Right hindlimb (tissue), 1 donor: Measurements from ENCODE around the gene AP2B1.
"Not testable (repeated sequence)": the region's sequence is repeated elsewhere in the genome, so short reads cannot be mapped to it uniquely, and the experiment has no call there.

ENCODE experiments used
- DNase-seq: peaks from one replicate; pipeline ENCODE4 v3.0.0-alpha.2; 2018

AP2B1 gene

DNA sequence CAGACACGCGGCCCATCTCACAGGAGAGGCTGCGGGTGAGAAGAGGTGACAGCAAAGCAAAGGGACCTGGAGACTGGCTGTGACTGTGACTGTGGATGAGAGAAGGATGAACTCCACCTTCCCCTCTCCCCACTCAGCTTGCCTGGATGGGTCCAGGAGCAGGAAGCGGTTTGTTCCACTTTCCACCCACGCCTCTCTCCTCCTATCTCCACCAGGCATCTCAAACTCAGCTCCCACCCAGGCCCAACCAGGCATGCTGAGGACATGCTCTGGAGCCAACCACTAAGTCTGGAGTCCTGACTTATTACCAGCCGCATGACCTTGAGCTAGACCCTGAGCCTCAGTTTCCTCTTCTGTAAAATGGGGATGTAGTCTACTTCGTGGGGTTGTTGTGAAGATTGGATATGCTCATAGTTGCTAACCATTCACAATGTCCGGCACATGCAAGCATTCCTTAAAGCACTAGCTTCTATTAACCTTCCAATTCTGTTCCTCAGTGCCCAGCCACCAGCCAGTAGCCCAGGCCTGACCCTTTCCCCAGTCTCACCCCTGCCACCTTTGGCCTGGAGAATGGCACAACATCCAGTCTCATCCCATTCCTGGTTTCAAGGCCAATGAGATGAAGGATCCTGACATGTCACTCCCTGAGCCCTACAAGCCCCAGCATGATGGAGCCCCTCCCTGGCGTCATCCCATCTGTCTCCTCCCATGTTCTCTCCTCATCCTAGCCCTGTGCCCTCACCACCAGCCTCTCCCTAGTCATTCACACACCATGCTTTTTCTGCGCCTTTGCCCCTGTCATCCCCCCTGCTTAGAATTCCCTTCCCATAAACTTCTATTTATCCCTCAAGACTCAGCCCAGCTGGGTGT lies 163.6 kb downstream of the AP2B1 start:
- DNase-seq: no peak

- not testable (repeated sequence) for DNase-seq
Observed at GRCh38 chr17:35751541-35751940, 164.4 kb downstream of the AP2B1 start.

- DNase-seq: no peak
Observed at GRCh38 chr17:35752471-35752870, 165.3 kb downstream of the AP2B1 start.

- DNase-seq: no peak
Observed at GRCh38 chr17:35752945-35753764, 166.0 kb downstream of the AP2B1 start, which contains the start of gene GAS2L2. Gene GAS2L2, minus strand, starts transcription at chr17:35753239. Its CDS starts 389 bp downstream, at chr17:35752850.

- DNase-seq: no peak
Observed at GRCh38 chr17:35757243-35757642, 170.1 kb downstream of the AP2B1 start.

- no peak for DNase-seq
Observed at GRCh38 chr17:35760587-35760986, 173.5 kb downstream of the AP2B1 start, which contains the start of gene C17orf50. Gene C17orf50, plus strand, starts transcription at chr17:35760887. Its CDS starts 55 bp downstream, at chr17:35760942.

DNA sequence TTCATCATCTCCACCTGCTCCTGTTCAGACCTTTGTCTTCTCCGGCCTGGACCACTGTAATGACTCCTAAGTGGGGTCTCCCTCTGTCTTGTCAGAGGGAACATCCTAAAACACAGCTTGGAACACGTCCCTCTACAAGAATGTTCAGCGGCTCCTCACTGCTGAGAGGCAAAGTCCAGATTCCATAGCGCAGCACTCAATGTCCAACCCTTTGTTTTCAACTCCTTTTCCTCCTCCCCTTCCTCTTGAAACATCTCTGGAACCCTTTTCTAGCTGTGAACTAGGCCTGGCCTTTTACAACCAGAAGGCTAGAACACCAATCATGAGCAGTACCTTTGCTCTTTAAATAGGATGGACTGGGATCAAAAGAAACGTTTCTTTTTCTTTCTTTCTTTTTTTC lies 174.5 kb downstream of the AP2B1 start:
- no peak for DNase-seq

DNA sequence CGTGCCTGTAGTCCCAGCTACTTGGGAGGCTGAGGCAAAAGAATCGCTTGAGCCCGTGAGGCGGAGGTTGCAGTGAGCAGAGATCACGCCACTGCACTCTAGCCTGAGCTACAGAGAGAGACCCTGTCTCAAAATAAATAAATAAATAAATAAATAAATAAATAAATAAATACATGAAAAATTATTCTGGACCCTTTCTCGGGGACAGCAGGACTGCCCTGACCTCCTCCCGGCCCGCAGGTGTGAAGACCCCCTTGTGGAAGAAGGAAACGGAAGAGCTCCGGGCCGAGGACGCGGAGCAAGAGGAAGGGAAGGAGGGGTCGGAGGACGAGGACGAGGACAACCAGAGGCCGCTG lies 176.6 kb downstream of the AP2B1 start:
- no peak for DNase-seq

GRCh38 chr17:35764123-35764991 lies 177.2 kb downstream of the AP2B1 start:
- peak; percentile 90 for DNase-seq

GRCh38 chr17:35765086-35765710 lies 178.1 kb downstream of the AP2B1 start:
- DNase-seq: no peak

- no peak for DNase-seq
Observed at GRCh38 chr17:35765756-35766488, 178.8 kb downstream of the AP2B1 start.

- no peak for DNase-seq
Observed at GRCh38 chr17:35766489-35766877, 179.4 kb downstream of the AP2B1 start.

GRCh38 chr17:35766903-35767510 lies 179.9 kb downstream of the AP2B1 start:
- no peak for DNase-seq

- DNase-seq: no peak
Observed at GRCh38 chr17:35768797-35769196, 181.7 kb downstream of the AP2B1 start.

GRCh38 chr17:35769895-35770486 lies 182.9 kb downstream of the AP2B1 start:
- DNase-seq: no peak

- DNase-seq: no peak
Observed at GRCh38 chr17:35773129-35773528, 186.0 kb downstream of the AP2B1 start.

DNA sequence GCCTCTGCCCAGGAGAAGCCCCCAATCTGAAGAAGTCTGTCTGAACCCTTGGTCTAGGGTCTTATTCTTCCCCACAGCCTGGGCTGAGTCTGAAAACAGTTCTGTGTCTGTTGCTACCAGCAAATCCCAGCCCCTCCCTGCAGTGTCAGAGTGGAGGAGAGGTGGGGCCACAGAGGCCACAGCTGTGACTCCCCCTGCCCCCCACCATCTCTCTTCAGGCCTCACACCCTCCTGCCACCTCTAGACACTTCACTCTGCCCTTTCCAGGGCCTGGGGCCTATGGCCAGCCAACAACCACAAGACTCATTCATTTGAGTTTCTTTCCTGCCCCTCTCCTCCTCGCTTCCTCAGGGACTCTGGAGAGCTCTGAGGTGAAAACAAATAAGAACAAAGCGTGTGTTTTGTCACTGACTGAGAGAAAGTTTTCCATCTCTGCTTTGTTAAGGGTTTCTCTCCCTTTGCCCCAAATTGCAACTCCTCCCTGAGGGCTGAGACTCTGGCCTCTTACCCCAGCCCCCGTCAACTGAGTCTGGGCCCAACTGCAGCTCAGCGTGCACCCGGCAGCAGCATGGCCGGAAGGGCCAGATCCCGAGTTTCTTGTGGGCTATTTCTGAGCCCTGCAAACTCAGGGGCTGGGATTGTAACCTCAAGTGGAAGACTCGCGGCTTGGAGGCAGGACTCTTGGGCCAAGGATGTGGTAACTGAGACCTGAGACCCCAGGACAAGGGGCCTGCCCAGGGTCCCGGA lies 186.7 kb downstream of the AP2B1 start:
- no peak for DNase-seq

DNA sequence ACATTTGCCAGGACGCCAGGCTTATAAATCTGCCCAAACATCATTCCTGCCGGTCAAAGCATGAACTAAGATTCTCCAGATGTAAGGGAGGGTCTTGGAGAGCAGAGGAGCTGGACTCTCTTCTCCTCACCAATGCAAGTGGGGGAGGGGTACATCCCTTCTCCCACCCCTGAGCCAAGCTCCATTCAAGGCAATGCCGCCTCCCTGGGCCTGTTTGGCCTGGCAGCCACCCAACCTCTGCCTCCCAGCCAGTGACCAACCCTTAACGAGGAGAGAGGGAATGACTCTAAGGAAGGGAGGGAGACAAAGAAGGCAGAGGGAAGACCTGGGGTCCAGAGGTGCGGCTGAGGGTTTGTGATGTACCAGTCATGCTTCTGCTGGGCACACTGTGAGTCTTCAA lies 187.4 kb downstream of the AP2B1 start:
- DNase-seq: peak; percentile 70

- DNase-seq: no peak
Observed at GRCh38 chr17:35775039-35775438, 187.9 kb downstream of the AP2B1 start.

DNA sequence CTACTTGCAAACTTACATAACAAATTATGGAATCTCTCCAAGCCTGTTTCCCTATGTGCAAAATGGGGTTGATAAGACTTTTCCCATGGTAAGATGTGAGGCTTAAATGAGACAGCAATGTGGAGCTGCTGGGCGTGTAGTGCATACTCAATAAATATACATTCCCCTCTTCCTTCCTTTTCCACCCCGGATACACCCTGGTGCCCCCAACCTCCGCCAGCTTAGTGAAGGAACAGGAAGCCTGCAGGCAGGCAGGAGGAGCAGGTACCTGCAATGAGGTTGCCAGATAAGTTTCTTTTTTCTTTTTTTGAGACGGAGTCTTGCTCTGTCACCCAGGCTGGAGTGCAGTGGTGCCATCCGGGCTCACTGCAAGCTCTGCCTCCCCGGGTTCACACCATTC lies 188.5 kb downstream of the AP2B1 start:
- no peak for DNase-seq
